Measurements from ENCODE around the gene ANKAR. TPM values are rescaled to one million over a fixed set of nuclear protein-coding genes. Genes with fewer than 3 reads are reported as not detected.
"Not testable (repeated sequence)": the region's sequence is repeated elsewhere in the genome, so short reads cannot be mapped to it uniquely, and the experiment has no call there.

Gene ANKAR
- total RNA-seq, 2 experiments from 2014 or later: 3.5 to 3.6 TPM

- intact Hi-C loops (cut with micrococcal nuclease): no loop called here
- Mint-ChIP-seq H3K27me3 (no peaks in the 10 kb centered on the region), H3K27ac (no peak overlapping the region), H3K9me3 (no peaks in the 10 kb centered on the region), H3K36me3 (ENCODE audit: low read depth) (peaks cover 7% of the 10 kb centered on the region), H3K4me1 (ENCODE audit: low read depth) (peaks cover 40% of the 10 kb centered on the region), H3K4me3 (no peak overlapping the region)
- DNase-seq (no peak), ATAC-seq (no peak)
- POLR2A ChIA-PET: interaction anchor here (3.0 kb wide), 1 partner anchor 10 kb away, joined by 16 read pairs; the partner anchor contains the start of gene ANKAR
- no peak for TF ChIP-seq CTCF (IDR thresholded peaks at IDR 0.05)
- CTCF ChIA-PET: interaction anchor here (0.9 to 5.7 kb wide), 5 partner anchors 10 to 78 kb away, joined by 3 to 35 read pairs (median 8); partner anchors contain the start of genes ANKAR and OSGEPL1
Observed at GRCh38 chr2:189684811-189685210, 10.3 kb downstream of the ANKAR start.

GRCh38 chr2:189685540-189686229 lies 11.2 kb downstream of the ANKAR start:
- POLR2A ChIA-PET: interaction anchor here (3.0 kb wide), 1 partner anchor 11 kb away, joined by 16 read pairs; the partner anchor contains the start of gene ANKAR
- H3K4me1 Mint-ChIP-seq (ENCODE audit: low read depth): peaks cover 33% of the 10 kb centered on the region
- ATAC-seq: no peak
- H3K36me3 Mint-ChIP-seq (ENCODE audit: low read depth): peaks cover 2% of the 10 kb centered on the region
- no peak for TF ChIP-seq CTCF (IDR thresholded peaks at IDR 0.05)
- no peaks in the 10 kb centered on the region for H3K9me3 Mint-ChIP-seq
- DNase-seq: peak; percentile 47
- CTCF ChIA-PET: interaction anchor here (0.9 to 5.7 kb wide), 6 partner anchors 9 to 77 kb away, joined by 3 to 35 read pairs (median 6); partner anchors contain the start of genes ANKAR and OSGEPL1
- no peaks in the 10 kb centered on the region for H3K27me3 Mint-ChIP-seq
- H3K4me3 Mint-ChIP-seq: no peak overlapping the region
- intact Hi-C loops (cut with micrococcal nuclease): no loop called here
- no peak overlapping the region for H3K27ac Mint-ChIP-seq

GRCh38 chr2:189687796-189688195 lies 13.3 kb downstream of the ANKAR start:
- H3K36me3 Mint-ChIP-seq (ENCODE audit: low read depth); DNase-seq; H3K9me3 Mint-ChIP-seq; H3K4me3 Mint-ChIP-seq; intact Hi-C loops (cut with micrococcal nuclease); ATAC-seq; H3K27me3 Mint-ChIP-seq; H3K27ac Mint-ChIP-seq: not testable (repeated sequence)
- ChIA-PET CTCF (interaction anchor here (1.3 to 5.7 kb wide), 3 partner anchors 11 to 27 kb away, joined by 3 to 35 read pairs (median 4); partner anchors contain the start of gene ANKAR), POLR2A (interaction anchor here (0.9 kb wide), 1 partner anchor 11 kb away, joined by 3 read pairs; no protein-coding TSS in a partner anchor)
- peaks cover 21% of the 10 kb centered on the region for H3K4me1 Mint-ChIP-seq (ENCODE audit: low read depth)

GRCh38 chr2:189696223-189696622 lies 21.8 kb downstream of the ANKAR start:
- intact Hi-C loops (cut with micrococcal nuclease): no loop called here
- Mint-ChIP-seq H3K27ac (no peak overlapping the region), H3K9me3 (no peaks in the 10 kb centered on the region), H3K27me3 (no peaks in the 10 kb centered on the region), H3K4me3 (no peak overlapping the region), H3K36me3 (ENCODE audit: low read depth) (no peaks in the 10 kb centered on the region), H3K4me1 (ENCODE audit: low read depth) (peaks cover 2% of the 10 kb centered on the region)
- ChIA-PET CTCF (interaction anchor here (0.8 to 5.4 kb wide), 17 partner anchors 9 to 66 kb away, joined by 3 to 48 read pairs (median 6); partner anchors contain the start of genes ANKAR, ASNSD1 and OSGEPL1), POLR2A (interaction anchor here (0.5 to 1.7 kb wide), 4 partner anchors 13 to 250 kb away, joined by 3 to 5 read pairs (median 3); partner anchors contain the start of gene ASNSD1)
- DNase-seq: no peak
- TF ChIP-seq CTCF (IDR thresholded peaks at IDR 0.05): no peak
- no peak for ATAC-seq

- intact Hi-C loops (cut with micrococcal nuclease): loop anchor here (1.0 kb wide), 1 partner anchor 37 kb away; the partner anchor contains the start of gene ASNSD1
- CTCF ChIA-PET: interaction anchor here (0.7 to 5.3 kb wide), 13 partner anchors 10 to 52 kb away, joined by 3 to 78 read pairs (median 5); partner anchors contain the start of genes ANKAR and ASNSD1
- Mint-ChIP-seq H3K27me3 (no peaks in the 10 kb centered on the region), H3K4me3 (no peak overlapping the region), H3K4me1 (ENCODE audit: low read depth) (peaks cover 2% of the 10 kb centered on the region), H3K9me3 (no peaks in the 10 kb centered on the region), H3K27ac (no peak overlapping the region), H3K36me3 (ENCODE audit: low read depth) (no peaks in the 10 kb centered on the region)
- peak; percentile 77 for TF ChIP-seq CTCF (IDR thresholded peaks at IDR 0.05)
- POLR2A ChIA-PET: interaction anchor here (1.0 to 1.2 kb wide), 2 partner anchors 38 to 40 kb away, joined by 3 to 4 read pairs; no protein-coding TSS in a partner anchor
- peak; percentile 58 for DNase-seq
- ATAC-seq: peak; percentile 55
Observed at GRCh38 chr2:189698020-189698887, 23.8 kb downstream of the ANKAR start.

Data from activated CD8-positive, alpha-beta T cell treated with anti-CD3 and anti-CD28 coated beads for 36 hours (primary cell).